Keratinocyte (primary cell): ENCODE measurements around the gene USH2A. TPM values are rescaled to one million over a fixed set of nuclear protein-coding genes. Genes with fewer than 3 reads are reported as not detected.

Experiments used
- DNase-seq: peaks from one replicate; pipeline ENCODE4 v3.0.0-alpha.2; 2011; ENCODE audit warnings: low read depth, missing footprints, low spot score
- FAIRE-seq: peaks from 2 replicates; lab custom pipeline; 2011; peaks lifted over from hg19 to GRCh38; lab: Jason Lieb, UNC
- H2AFZ ChIP-seq: 2 replicates; pipeline ENCODE4 v1.6.0; 2012; ENCODE audit warnings: low read length, control low read depth, inconsistent platforms; ENCODE audit not compliant: control insufficient read depth
- H3K27ac ChIP-seq: 2 replicates; pipeline ENCODE4 v1.5.1; 2011; ENCODE audit warnings: low read length; ENCODE audit not compliant: control insufficient read depth, insufficient read depth
- H3K27me3 ChIP-seq: 3 replicates; pipeline ENCODE4 v1.6.0; 2011; ENCODE audit warnings: low read length; ENCODE audit not compliant: control insufficient read depth, insufficient read depth; ENCODE audit errors: extremely low read depth
- H3K36me3 ChIP-seq, 2 experiments: 2 replicates in 1 of 2; 3 replicates in 1 of 2; pipeline ENCODE4 v1.5.1; 2011; ENCODE audit warnings: low read length in 2 of 2, mild to moderate bottlenecking in 1 of 2; ENCODE audit not compliant: control insufficient read depth in 2 of 2, insufficient read depth in 2 of 2; ENCODE audit errors: extremely low read depth in 1 of 2
- H3K4me1 ChIP-seq: 3 replicates; pipeline ENCODE4 v1.5.1; 2011; ENCODE audit warnings: low read length; ENCODE audit not compliant: control insufficient read depth, insufficient read depth; ENCODE audit errors: extremely low read depth
- H3K4me2 ChIP-seq: 3 replicates; pipeline ENCODE4 v1.6.0; 2011; ENCODE audit warnings: low read depth, low read length; ENCODE audit not compliant: control insufficient read depth, insufficient read depth; ENCODE audit errors: extremely low read depth
- H3K4me3 ChIP-seq, 3 experiments: fragments of 200-600 bp in 1 of 3; sonication (generic) in 1 of 3; 2 replicates in 2 of 3; 3 replicates in 1 of 3; pipeline ENCODE4 v1.5.1; 2011 to 2016; ENCODE audit warnings: low read length in 3 of 3, mild to moderate bottlenecking in 3 of 3, control low read depth in 2 of 3, inconsistent platforms in 1 of 3, low read depth in 1 of 3, mixed read lengths in 1 of 3, mixed run types in 1 of 3, moderate library complexity in 1 of 3; ENCODE audit not compliant: control insufficient read depth in 2 of 3, insufficient read depth in 2 of 3; ENCODE audit errors: extremely low read depth in 1 of 3
- H3K79me2 ChIP-seq: 2 replicates; pipeline ENCODE4 v1.6.0; 2012; ENCODE audit warnings: low read length; ENCODE audit not compliant: control insufficient read depth, insufficient read depth
- H3K9ac ChIP-seq: 3 replicates; pipeline ENCODE4 v1.6.0; 2011; ENCODE audit warnings: low read length; ENCODE audit not compliant: control insufficient read depth, insufficient read depth; ENCODE audit errors: extremely low read depth
- H3K9me1 ChIP-seq: 3 replicates; pipeline ENCODE4 v1.6.0; 2011; ENCODE audit warnings: low read length; ENCODE audit not compliant: control insufficient read depth, insufficient read depth; ENCODE audit errors: extremely low read depth
- H3K9me3 ChIP-seq: 2 replicates; pipeline ENCODE4 v1.5.1; 2012; ENCODE audit warnings: low read depth, low read length; ENCODE audit not compliant: control insufficient read depth
- H4K20me1 ChIP-seq: 3 replicates; pipeline ENCODE4 v1.6.0; 2011; ENCODE audit warnings: low read length; ENCODE audit not compliant: control insufficient read depth, insufficient read depth; ENCODE audit errors: extremely low read depth
- CTCF ChIP-seq, 3 experiments: IDR thresholded peaks in 1 of 3; conservative IDR thresholded peaks in 1 of 3; optimal IDR thresholded peaks in 1 of 3; 2 replicates in 2 of 3; 3 replicates in 1 of 3; pipeline versions ENCODE3 to v1.5.1; 2011; ENCODE audit warnings: low read length in 3 of 3, mild to moderate bottlenecking in 3 of 3, moderate library complexity in 2 of 3, control low read depth in 1 of 3, inconsistent platforms in 1 of 3; ENCODE audit not compliant: insufficient read depth in 2 of 3; ENCODE audit errors: extremely low read depth in 1 of 3
- EZH2 ChIP-seq: IDR thresholded peaks from one replicate; pipeline ENCODE4 v1.6.1; 2012; ENCODE audit warnings: inconsistent platforms, mild to moderate bottlenecking, low read length, moderate library complexity
- dilution Hi-C: fragments of 300-500 bp; cut with MboI; formaldehyde crosslinking; loops from one replicate; pipeline ENCODE4 v1.7.0; 2020; ENCODE audit warnings: low sequenced_read_pairs; ENCODE audit not compliant: extremely low pct_ligation_motif_present
- polyA plus RNA-seq, 5 experiments: library from polyadenylated mRNA; depleted of rRNA in 3 of 5; stranded (reverse) in 3 of 5; stranded (forward) in 1 of 5; unstranded in 1 of 5; fragments of >200 nt; gene quantifications; 1 replicate in 1 of 5; 2 replicates in 3 of 5; 3 replicates in 1 of 5; pipeline versions ENCODE4 v1.2.1 to v1.2.3, GENCODE V29; 2011 to 2012; ENCODE audit warnings: missing spikeins in 2 of 5, low read depth in 1 of 5, low replicate concordance in 1 of 5
- small RNA-seq, 3 experiments: library from RNA; depleted of rRNA; stranded (forward); fragments of <200 nt; gene quantifications; one replicate each; pipeline ENCODE3, GENCODE V24; 2012; ENCODE audit warnings: low read depth in 3 of 3, low replicate concordance in 1 of 3; ENCODE audit not compliant: insufficient read length in 3 of 3

Gene USH2A
- polyA plus RNA-seq, 1 donor (not counting 4 experiments of a cell fraction or from before 2014, with no cell fraction given), result not detected

GRCh38 chr1:215583185-215583749 lies 840.0 kb downstream of the USH2A start:
- Histone ChIP-seq H3K79me2 (no peaks in the 10 kb centered on the region), H2AFZ (no peak overlapping the region), H3K4me2 (peak overlapping the region; percentile 83), H4K20me1 (no peaks in the 10 kb centered on the region), H3K36me3 (peaks cover 1 to 3% of the 10 kb centered on the region in 2 experiments), H3K4me1 (peaks cover 13% of the 10 kb centered on the region), H3K9me1 (no peaks in the 10 kb centered on the region), H3K27ac (peak overlapping the region; percentile 55), H3K27me3 (no peaks in the 10 kb centered on the region), H3K9me3 (no peaks in the 10 kb centered on the region), H3K9ac (no peak overlapping the region), H3K4me3 (peak overlapping the region in 2 of 3 experiments; percentile 27 to 51)
- dilution Hi-C loops, result no loop called here
- DNase-seq, result no peak
- TF ChIP-seq CTCF (optimal IDR thresholded peaks at IDR 0.05 in 1 of 3, IDR thresholded peaks at IDR 0.05 in 1 of 3, conservative IDR thresholded peaks at IDR 0.05 in 1 of 3; ENCODE audit: extremely low read depth in 1 of 3, insufficient read depth in 2 of 3, low read length in 3 of 3) (no peak), EZH2 (no peak)
- FAIRE-seq, result peak; percentile 73

- no peak for FAIRE-seq
Observed at GRCh38 chr1:215581896-215582295, 841.4 kb downstream of the USH2A start.

More at GRCh38 chr1:215581896-215582295, 841.4 kb downstream of the USH2A start:
- no peaks in the 10 kb centered on the region for H3K9me1 ChIP-seq
- peaks cover 13% of the 10 kb centered on the region for H3K4me1 ChIP-seq
- TF ChIP-seq CTCF (optimal IDR thresholded peaks at IDR 0.05 in 1 of 3, IDR thresholded peaks at IDR 0.05 in 1 of 3, conservative IDR thresholded peaks at IDR 0.05 in 1 of 3; ENCODE audit: extremely low read depth in 1 of 3, insufficient read depth in 2 of 3, low read length in 3 of 3), result no peak
- no peak for TF ChIP-seq EZH2
- no peaks in the 10 kb centered on the region for H3K9me3 ChIP-seq
- no peak overlapping the region for H3K4me3 ChIP-seq
- DNase-seq, result no peak
- H2AFZ ChIP-seq, result no peak overlapping the region
- H3K9ac ChIP-seq, result no peak overlapping the region
- no peaks in the 10 kb centered on the region for H3K27me3 ChIP-seq
- dilution Hi-C loops, result no loop called here
- peaks cover 1 to 3% of the 10 kb centered on the region in 2 experiments for H3K36me3 ChIP-seq
- no peaks in the 10 kb centered on the region for H4K20me1 ChIP-seq
- no peak overlapping the region for H3K27ac ChIP-seq
- H3K4me2 ChIP-seq, result no peak overlapping the region
- H3K79me2 ChIP-seq, result no peaks in the 10 kb centered on the region

Small RNA genes within 50 kb of the gene (small RNA-seq; reads per million reads assigned to genes)
- 0 reads per million in 3 experiments for gene MRPS18BP1
- gene RF00108, result 0 reads per million in 3 experiments
